B cell (primary cell): Measurements from ENCODE around the gene NKD2. TPM values are rescaled to one million over a fixed set of nuclear protein-coding genes. Genes with fewer than 3 reads are reported as not detected.

Source experiments
- ATAC-seq: fragments of 200-7000 bp; cut with Tn5 transposase; one replicate; pipeline ENCODE4 v1.10.0; 2021; ENCODE audit warnings: low read depth, mild to moderate bottlenecking, moderate number of reproducible peaks, moderate library complexity
- CTCF ChIA-PET: fragments of 350-600 bp; sonication (Branson Sonifier 250); formaldehyde crosslinking; loops from one replicate; lab custom pipeline; 2021; ENCODE audit warnings: antibody characterized with exemption, inconsistent platforms; lab: Charles Lee
- POLR2A ChIA-PET: fragments of 350-600 bp; sonication (Branson Sonifier 250); formaldehyde crosslinking; loops from one replicate; lab custom pipeline; 2021; ENCODE audit warnings: antibody characterized with exemption; lab: Charles Lee
- DNase-seq: peaks from one replicate; pipeline ENCODE4 v3.0.0; 2013
- H2AFZ ChIP-seq: 2 replicates; pipeline ENCODE4 v1.6.1; 2012; ENCODE audit warnings: mild to moderate bottlenecking, low read depth, low read length; ENCODE audit not compliant: insufficient read depth, poor library complexity, severe bottlenecking
- H3K27ac ChIP-seq, 2 donors: 1 replicate in 1 of 2; 2 replicates in 1 of 2; pipeline ENCODE4 v1.5.1; 2012 to 2013; ENCODE audit warnings: low read length in 2 of 2, mild to moderate bottlenecking in 2 of 2, moderate library complexity in 1 of 2
- H3K27me3 ChIP-seq, 4 experiments: fragments of 200-600 bp in 1 of 4; sonication (generic) in 1 of 4; replicated peaks in 1 of 4; 1 replicate in 2 of 4; 2 replicates in 2 of 4; pipeline versions ENCODE4 v1.6.1 to v1.7.0; 2013 to 2016; ENCODE audit warnings: low read length in 3 of 4, mild to moderate bottlenecking in 2 of 4, mixed read lengths in 1 of 4, moderate library complexity in 1 of 4; ENCODE audit not compliant: insufficient read depth in 4 of 4, control insufficient read depth in 3 of 4; ENCODE audit errors: control extremely low read depth in 1 of 4
- H3K36me3 ChIP-seq, 2 experiments: replicated peaks in 1 of 2; 1 replicate in 1 of 2; 2 replicates in 1 of 2; pipeline versions ENCODE4 v1.6.1 to v1.7.1; 2013; ENCODE audit warnings: low read length in 1 of 2; ENCODE audit not compliant: insufficient read depth in 2 of 2, control insufficient read depth in 1 of 2; ENCODE audit errors: control extremely low read depth in 1 of 2, extremely low read depth in 1 of 2
- H3K4me1 ChIP-seq, 2 donors: fragments of 200-600 bp in 1 of 2; sonication (generic) in 1 of 2; 1 replicate in 1 of 2; 2 replicates in 1 of 2; pipeline versions ENCODE4 v1.5.1 to v1.6.1; 2013 to 2017; ENCODE audit warnings: low read length in 2 of 2; ENCODE audit not compliant: control insufficient read depth in 2 of 2, insufficient read depth in 2 of 2
- H3K4me2 ChIP-seq: replicated peaks from 2 replicates; pipeline ENCODE3; 2012; ENCODE audit warnings: mild to moderate bottlenecking, low read depth, low read length; ENCODE audit not compliant: poor library complexity, severe bottlenecking
- H3K4me3 ChIP-seq, 5 experiments: fragments of 200-600 bp in 1 of 5; sonication (generic) in 1 of 5; 1 replicate in 3 of 5; 2 replicates in 2 of 5; pipeline versions ENCODE4 v1.5.1 to v1.7.0; 2011 to 2016; ENCODE audit warnings: low read length in 4 of 5, mild to moderate bottlenecking in 4 of 5, low read depth in 2 of 5, control low read depth in 1 of 5, moderate library complexity in 1 of 5; ENCODE audit not compliant: insufficient read depth in 1 of 5; ENCODE audit errors: control extremely low read depth in 1 of 5, extremely low read depth in 1 of 5
- H3K79me2 ChIP-seq: fragments of 200-600 bp; sonication (generic); one replicate; pipeline ENCODE4 v1.6.0; 2016; ENCODE audit warnings: low read length; ENCODE audit not compliant: control insufficient read depth, insufficient read depth
- H3K9ac ChIP-seq: fragments of 200-600 bp; sonication (generic); 2 replicates; pipeline ENCODE4 v1.6.1; 2017; ENCODE audit warnings: mild to moderate bottlenecking, low read length, moderate library complexity
- H3K9me3 ChIP-seq, 3 donors: one replicate each; pipeline versions ENCODE4 v1.6.1 to v1.7.1; 2013; ENCODE audit warnings: low read length in 2 of 3; ENCODE audit not compliant: control insufficient read depth in 2 of 3, insufficient read depth in 1 of 3; ENCODE audit errors: control extremely low read depth in 1 of 3
- H4K20me1 ChIP-seq: 2 replicates; pipeline ENCODE4 v1.6.0; 2012; ENCODE audit warnings: mild to moderate bottlenecking, low read length; ENCODE audit not compliant: insufficient read depth, control insufficient read depth, poor library complexity, severe bottlenecking
- H3K27ac Mint-ChIP-seq: one replicate; pipeline ENCODE4 v1.8.0; 2021; ENCODE audit warnings: mixed read lengths
- H3K27me3 Mint-ChIP-seq: one replicate; pipeline ENCODE4 v1.8.0; 2021; ENCODE audit warnings: mixed read lengths
- H3K4me1 Mint-ChIP-seq: one replicate; pipeline ENCODE4 v1.8.0; 2021; ENCODE audit warnings: mixed read lengths
- H3K4me3 Mint-ChIP-seq: one replicate; pipeline ENCODE4 v1.8.0; 2021; ENCODE audit warnings: mixed read lengths
- H3K9me3 Mint-ChIP-seq: one replicate; pipeline ENCODE4 v1.8.0; 2022; ENCODE audit warnings: mixed read lengths; ENCODE audit not compliant: insufficient read depth
- CTCF ChIP-seq: fragments of 200-600 bp; IDR thresholded peaks from one replicate; pipeline ENCODE4 v1.8.0; 2022; ENCODE audit warnings: antibody characterized with exemption, mild to moderate bottlenecking
- EZH2 ChIP-seq: IDR thresholded peaks from 2 replicates; pipeline ENCODE4 v1.6.1; 2012; ENCODE audit warnings: borderline replicate concordance, low read depth, mild to moderate bottlenecking, moderate library complexity, low read length; ENCODE audit not compliant: insufficient read depth, poor library complexity, severe bottlenecking
- WGBS: methylation state at CpG from one replicate; pipeline ENCODE4 v1.1.5; 2013; ENCODE audit warnings: missing lambda C conversion rate; ENCODE audit not compliant: insufficient coverage; 5-methylcytosine and 5-hydroxymethylcytosine counted together
- intact Hi-C: fragments of 100-400 bp; cut with micrococcal nuclease; formaldehyde crosslinking; loops from one replicate; pipeline ENCODE4 v1.10.0; 2022
- polyA plus RNA-seq: library from polyadenylated mRNA; depleted of rRNA; stranded (reverse); fragments of >200 nt; gene quantifications from 2 replicates; pipeline ENCODE4 v1.2.3, GENCODE V29; 2012
- total RNA-seq, 2 donors: library from RNA; stranded (reverse); fragments of 120-200 nt in 1 of 2; gene quantifications; 1 replicate in 1 of 2; 2 replicates in 1 of 2; pipeline versions ENCODE4 v1.2.3 to v1.2.4, GENCODE V29; 2013 to 2022

The NKD2 gene
- total and polyA plus RNA-seq, 2 donors (not counting 1 experiment from before 2014, with no cell fraction given): 0.12 to 0.34 TPM

DNA sequence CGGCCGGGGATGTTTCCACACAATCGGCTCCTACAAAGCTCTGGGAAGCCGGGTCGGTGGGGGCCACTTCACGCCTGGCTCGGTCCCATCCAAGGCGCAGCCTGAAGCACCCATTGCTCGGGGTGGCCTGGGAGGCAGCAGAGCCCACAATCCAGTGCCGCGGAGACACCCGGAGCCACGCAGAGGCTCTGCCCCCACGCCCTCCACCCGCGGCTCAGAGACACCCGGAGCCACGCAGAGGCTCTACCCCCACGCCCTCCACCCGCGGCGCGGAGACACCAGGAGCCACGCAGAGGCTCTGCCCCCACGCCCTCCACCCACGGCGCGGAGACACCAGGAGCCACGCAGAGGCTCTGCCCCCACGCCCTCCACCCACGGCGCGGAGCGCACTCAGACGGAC, 71.4 kb downstream of the NKD2 start:
- CTCF ChIA-PET: no interaction called here
- Mint-ChIP-seq H3K27ac (no peak overlapping the region), H3K4me3 (no peak overlapping the region), H3K27me3 (no peaks in the 10 kb centered on the region), H3K9me3 (no peaks in the 10 kb centered on the region), H3K4me1 (no peaks in the 10 kb centered on the region)
- Histone ChIP-seq H3K79me2 (no peaks in the 10 kb centered on the region), H3K4me3 (no peak overlapping the region), H3K4me1 (no peaks in the 10 kb centered on the region), H4K20me1 (no peaks in the 10 kb centered on the region), H3K36me3 (no peaks in the 10 kb centered on the region), H3K9me3 (peaks cover 0 to 9% (median 0%) of the 10 kb centered on the region in 3 donors), H3K9ac (no peak overlapping the region), H3K27ac (no peak overlapping the region), H3K4me2 (no peak overlapping the region), H2AFZ (no peak overlapping the region), H3K27me3 (no peaks in the 10 kb centered on the region)
- DNase-seq (no peak), ATAC-seq (no peak)
- intact Hi-C loops: no loop called here
- WGBS: 92% methylated on average over 21 of the region's 35 CpGs
- TF ChIP-seq CTCF (no peak), EZH2 (no peak)
- POLR2A ChIA-PET: no interaction called here

DNA sequence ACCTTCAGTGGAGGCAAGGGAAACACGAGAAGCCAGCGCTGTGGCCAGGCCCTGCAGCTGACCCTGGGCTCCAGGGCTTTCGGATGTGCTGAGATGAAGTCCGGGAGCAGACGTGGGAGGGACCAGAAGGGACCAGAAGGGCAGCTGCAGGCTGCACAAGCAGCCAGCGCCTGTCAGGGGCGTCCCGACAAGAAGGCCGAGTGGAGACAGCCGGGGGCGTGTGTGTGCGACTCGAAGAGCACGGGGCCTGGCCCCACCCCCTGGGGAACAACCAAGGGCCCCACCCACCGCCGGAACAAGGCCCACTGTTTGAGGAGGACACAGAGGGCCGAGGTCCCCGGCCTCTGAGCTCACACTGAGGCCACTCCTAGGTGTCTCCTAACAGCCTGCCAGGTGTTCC, 71.8 kb downstream of the NKD2 start:
- Histone ChIP-seq H3K79me2 (no peaks in the 10 kb centered on the region), H2AFZ (no peak overlapping the region), H3K27me3 (no peaks in the 10 kb centered on the region), H3K4me2 (no peak overlapping the region), H3K9ac (no peak overlapping the region), H3K27ac (no peak overlapping the region), H3K36me3 (no peaks in the 10 kb centered on the region), H3K4me1 (no peaks in the 10 kb centered on the region), H3K4me3 (no peak overlapping the region), H3K9me3 (peaks cover 0 to 9% (median 0%) of the 10 kb centered on the region in 3 donors), H4K20me1 (no peaks in the 10 kb centered on the region)
- intact Hi-C loops: no loop called here
- CTCF ChIA-PET: no interaction called here
- POLR2A ChIA-PET: no interaction called here
- Mint-ChIP-seq H3K27me3 (no peaks in the 10 kb centered on the region), H3K9me3 (no peaks in the 10 kb centered on the region), H3K4me3 (no peak overlapping the region), H3K4me1 (no peaks in the 10 kb centered on the region), H3K27ac (no peak overlapping the region)
- DNase-seq (no peak), ATAC-seq (no peak)
- 96% methylated on average over 18 of the region's 18 CpGs for WGBS
- TF ChIP-seq EZH2 (no peak), CTCF (no peak)
